HFFc6 (cell line): ENCODE results near the gene AATF. TPM values are rescaled to one million over a fixed set of nuclear protein-coding genes. Genes with fewer than 3 reads are reported as not detected.

Source experiments
- DNase-seq: peaks from one replicate; pipeline ENCODE4 v3.0.0-alpha.2; 2018
- H3K27ac Mint-ChIP-seq: 2 replicates; pipeline ENCODE4 v1.8.0; 2020; ENCODE audit warnings: mild to moderate bottlenecking, mixed read lengths
- H3K27me3 Mint-ChIP-seq: 2 replicates; pipeline ENCODE4 v1.8.0; 2021; ENCODE audit warnings: mild to moderate bottlenecking, moderate library complexity, mixed read lengths; ENCODE audit not compliant: insufficient read depth
- H3K36me3 Mint-ChIP-seq: 2 replicates; pipeline ENCODE4 v1.8.0; 2021; ENCODE audit warnings: low read depth, mixed read lengths
- H3K4me1 Mint-ChIP-seq: 2 replicates; pipeline ENCODE4 v1.8.0; 2020; ENCODE audit warnings: low read depth, mixed read lengths
- H3K4me3 Mint-ChIP-seq: 2 replicates; pipeline ENCODE4 v1.8.0; 2020; ENCODE audit warnings: mild to moderate bottlenecking, moderate library complexity, mixed read lengths
- H3K9me3 Mint-ChIP-seq: 2 replicates; pipeline ENCODE4 v1.8.0; 2020; ENCODE audit warnings: mild to moderate bottlenecking, mixed read lengths
- microRNA-seq: library from miRNA; unstranded; fragments of <30 nt; microRNA quantifications from one replicate; pipeline ENCODE4, GENCODE V29; 2019
- total RNA-seq, 6 experiments: library from RNA; stranded (reverse); fragmentation: NEBNext Ultra II Directional; extraction: Animal tissue kit (Norgen Biotek cat#: 25700); gene quantifications; 2 replicates in 1 of 6; 3 replicates in 5 of 6; pipeline ENCODE4 v1.2.3, GENCODE V29; 2021
- TF ChIP-seq, protein P1 (sequence below): fragments of 200-600 bp; sonication (generic); IDR thresholded peaks from 2 replicates; pipeline ENCODE4 v1.5.0; 2021; ENCODE audit warnings: antibody characterized with exemption, mild to moderate bottlenecking

The AATF gene
- total RNA-seq, 6 experiments from 2014 or later: 45.1 to 57.1 (median 52.7) TPM

DNA sequence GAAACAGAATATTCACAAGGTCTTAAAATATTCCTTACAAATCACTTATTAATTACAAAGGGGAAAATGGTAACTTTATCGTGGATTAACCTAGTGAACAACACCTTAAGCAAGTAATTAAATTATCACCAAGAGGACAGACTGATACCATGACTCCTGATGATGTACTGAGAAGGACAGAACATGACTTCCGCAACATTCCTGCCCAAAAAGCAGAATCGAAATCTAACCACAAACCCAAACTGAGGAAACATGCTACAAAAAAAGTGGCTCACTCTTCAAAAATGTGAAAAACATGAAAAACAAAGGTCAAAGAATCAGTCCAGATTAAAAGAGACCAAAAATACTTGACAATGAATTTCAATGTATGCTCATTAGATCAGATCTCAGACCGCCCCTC lies 151.5 kb downstream of the AATF start:
- no peak overlapping the region for H3K4me3 Mint-ChIP-seq
- TF ChIP-seq, protein P1, sequence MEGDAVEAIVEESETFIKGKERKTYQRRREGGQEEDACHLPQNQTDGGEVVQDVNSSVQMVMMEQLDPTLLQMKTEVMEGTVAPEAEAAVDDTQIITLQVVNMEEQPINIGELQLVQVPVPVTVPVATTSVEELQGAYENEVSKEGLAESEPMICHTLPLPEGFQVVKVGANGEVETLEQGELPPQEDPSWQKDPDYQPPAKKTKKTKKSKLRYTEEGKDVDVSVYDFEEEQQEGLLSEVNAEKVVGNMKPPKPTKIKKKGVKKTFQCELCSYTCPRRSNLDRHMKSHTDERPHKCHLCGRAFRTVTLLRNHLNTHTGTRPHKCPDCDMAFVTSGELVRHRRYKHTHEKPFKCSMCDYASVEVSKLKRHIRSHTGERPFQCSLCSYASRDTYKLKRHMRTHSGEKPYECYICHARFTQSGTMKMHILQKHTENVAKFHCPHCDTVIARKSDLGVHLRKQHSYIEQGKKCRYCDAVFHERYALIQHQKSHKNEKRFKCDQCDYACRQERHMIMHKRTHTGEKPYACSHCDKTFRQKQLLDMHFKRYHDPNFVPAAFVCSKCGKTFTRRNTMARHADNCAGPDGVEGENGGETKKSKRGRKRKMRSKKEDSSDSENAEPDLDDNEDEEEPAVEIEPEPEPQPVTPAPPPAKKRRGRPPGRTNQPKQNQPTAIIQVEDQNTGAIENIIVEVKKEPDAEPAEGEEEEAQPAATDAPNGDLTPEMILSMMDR: no peak
- H3K9me3 Mint-ChIP-seq: no peaks in the 10 kb centered on the region
- H3K36me3 Mint-ChIP-seq: no peaks in the 10 kb centered on the region
- DNase-seq: no peak
- H3K27me3 Mint-ChIP-seq: peaks cover 2% of the 10 kb centered on the region
- H3K27ac Mint-ChIP-seq: no peak overlapping the region
- peaks cover 21% of the 10 kb centered on the region for H3K4me1 Mint-ChIP-seq

DNA sequence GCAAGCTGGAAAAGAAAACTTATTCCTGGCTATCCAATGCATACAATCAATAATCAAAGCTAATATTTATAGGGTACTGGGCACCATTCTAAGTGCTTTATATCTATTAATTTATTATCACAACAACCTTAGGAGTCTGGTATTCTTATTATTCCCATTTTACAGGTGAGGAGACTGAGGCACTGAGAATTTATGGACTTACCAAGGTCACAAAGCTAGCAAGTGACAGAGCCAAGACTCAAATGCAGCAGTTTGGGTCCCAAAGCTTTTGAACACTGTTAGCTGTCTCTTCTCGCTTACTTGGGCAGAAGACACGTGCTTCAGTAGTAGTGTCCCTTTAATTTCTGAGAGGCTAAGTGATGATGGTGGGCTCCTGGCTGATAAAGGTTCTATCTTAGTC lies 152.6 kb downstream of the AATF start:
- TF ChIP-seq, protein P1: no peak
- no peaks in the 10 kb centered on the region for H3K36me3 Mint-ChIP-seq
- no peaks in the 10 kb centered on the region for H3K9me3 Mint-ChIP-seq
- peaks cover 21% of the 10 kb centered on the region for H3K4me1 Mint-ChIP-seq
- H3K4me3 Mint-ChIP-seq: no peak overlapping the region
- no peak for DNase-seq
- no peak overlapping the region for H3K27ac Mint-ChIP-seq
- peaks cover 2% of the 10 kb centered on the region; the same call in 1 of the 2 replicates for H3K27me3 Mint-ChIP-seq

DNA sequence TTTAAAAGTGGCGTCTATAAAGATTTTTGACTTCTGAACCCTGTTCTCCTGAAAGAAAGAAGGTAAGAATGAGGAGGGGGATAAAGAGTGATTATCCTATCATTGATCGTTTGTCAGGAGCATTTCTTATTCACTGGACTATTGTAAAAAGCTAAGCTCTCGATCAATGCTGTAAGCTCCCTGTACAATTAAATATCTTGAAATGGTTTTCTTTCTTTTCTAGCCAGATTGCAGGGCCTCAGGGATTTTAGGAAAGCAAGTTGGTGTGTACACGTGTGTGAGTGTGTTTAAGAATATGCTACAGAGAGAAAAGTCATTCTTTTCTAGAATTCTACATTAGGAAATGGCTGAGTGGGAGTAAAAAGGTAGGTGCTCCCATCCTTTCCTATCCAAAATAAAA lies 154.5 kb downstream of the AATF start:
- no peak for DNase-seq
- H3K27me3 Mint-ChIP-seq: peaks cover 2% of the 10 kb centered on the region; the same call in 1 of the 2 replicates
- H3K4me1 Mint-ChIP-seq: peaks cover 21% of the 10 kb centered on the region
- no peaks in the 10 kb centered on the region for H3K36me3 Mint-ChIP-seq
- H3K9me3 Mint-ChIP-seq: no peaks in the 10 kb centered on the region
- no peak overlapping the region for H3K27ac Mint-ChIP-seq
- H3K4me3 Mint-ChIP-seq: no peak overlapping the region
- TF ChIP-seq, protein P1: no peak

DNA sequence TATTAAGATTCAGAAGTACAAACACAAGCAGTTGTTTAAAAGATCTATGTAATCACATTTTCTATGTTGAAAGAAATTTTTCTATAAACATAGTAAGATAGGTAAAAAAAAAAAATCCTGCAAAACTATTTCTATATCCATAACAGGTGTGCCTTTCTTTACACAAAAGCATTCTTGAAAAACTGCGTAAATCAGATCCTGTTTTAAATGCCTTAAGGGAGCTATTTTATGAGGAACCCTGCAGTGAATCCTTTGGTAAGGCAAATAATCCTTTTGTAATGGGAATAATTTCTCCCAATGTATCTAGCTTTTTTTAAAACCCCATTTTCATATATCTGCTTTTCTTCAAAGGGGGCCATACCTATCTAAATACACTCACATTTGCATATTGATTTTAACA lies 157.3 kb downstream of the AATF start:
- no peak for DNase-seq
- Mint-ChIP-seq H3K4me3 (no peak overlapping the region), H3K27ac (no peak overlapping the region), H3K36me3 (peaks cover 1% of the 10 kb centered on the region; the same call in 1 of the 2 replicates), H3K9me3 (no peaks in the 10 kb centered on the region), H3K27me3 (no peaks in the 10 kb centered on the region), H3K4me1 (no peaks in the 10 kb centered on the region)
- TF ChIP-seq, protein P1: no peak

Small RNA genes within 50 kb of the gene (microRNA-seq; reads per million reads assigned to microRNA genes)
- gene MIR2909: not detected

Other genes with a start within 250 kb of the AATF start
- gene LHX1, start 11.5 kb upstream of the AATF start, total RNA-seq: under 1 TPM in 1 of 6 experiments, not detected in 5; 0.13 TPM